ENCODE measurements around the gene SNTB2. TPM values are rescaled to one million over a fixed set of nuclear protein-coding genes. Genes with fewer than 3 reads are reported as not detected.

SNTB2 gene
- total and polyA plus RNA-seq, 2 of the 4 experiments (the other 2 are of a cell fraction): 23.5 to 47.5 TPM

- H3K56ac ChIP-seq (ENCODE audit: extremely low read depth, insufficient read depth, low read length): no peak overlapping the region
- peaks cover 3% of the 10 kb centered on the region; the same call in 1 of the 2 replicates for H4K20me1 ChIP-seq (ENCODE audit: insufficient read depth, low read length)
- H3K36me3 ChIP-seq (ENCODE audit: control insufficient read depth, insufficient read depth, low read length): peaks cover 42% of the 10 kb centered on the region
- H3K23ac ChIP-seq (ENCODE audit: low read depth, low read length): no peak overlapping the region
- no peak overlapping the region for H4K91ac ChIP-seq (ENCODE audit: insufficient read depth, low read depth, low read length)
- H3K9ac ChIP-seq (ENCODE audit: low read depth, low read length): no peak overlapping the region
- ChIA-PET POLR2A (ENCODE audit: unreplicated experiment) (no interaction called here), CTCF (no interaction called here)
- no peak overlapping the region for H2AFZ ChIP-seq (replicated peaks; ENCODE audit: low read length, poor library complexity)
- H3K4me1 ChIP-seq (ENCODE audit: control insufficient read depth, insufficient read depth, low read length): no peaks in the 10 kb centered on the region
- no peak overlapping the region for H2AK9ac ChIP-seq (replicated peaks; ENCODE audit: low read depth, low read length, poor library complexity)
- no peak overlapping the region for H4K8ac ChIP-seq (ENCODE audit: low read depth in 2 of 2, low read length in 2 of 2)
- ATAC-seq (ENCODE audit: low read depth) (no peak), DNase-seq (no peak)
- peaks cover 9 to 44% of the 10 kb centered on the region in 2 experiments; a peak in 3 of 4 replicates for H3K79me1 ChIP-seq (ENCODE audit: low read depth in 1 of 2, low read length in 2 of 2)
- dilution Hi-C loops (cut with HindIII; ENCODE audit: low sequenced_read_pairs, unreplicated experiment): no loop called here
- peaks cover 12% of the 10 kb centered on the region for H3K9me1 ChIP-seq (ENCODE audit: insufficient read depth, low read length)
- H2BK120ac ChIP-seq (ENCODE audit: low read depth, low read length): no peak overlapping the region
- TF ChIP-seq USF2 (IDR thresholded peaks at IDR 0.05; ENCODE audit: low read depth, low read length): no peak
- no peak for TF ChIP-seq RAD21 (IDR thresholded peaks at IDR 0.05; ENCODE audit: low read length)
- no peak for TF ChIP-seq MAFK (IDR thresholded peaks at IDR 0.05; ENCODE audit: low read depth, low read length)
- no peak for TF ChIP-seq FOS (IDR thresholded peaks at IDR 0.05; ENCODE audit: low read depth, low read length)
- no peak for TF ChIP-seq CEBPB (IDR thresholded peaks at IDR 0.05; ENCODE audit: low read depth, low read length)
- no peak for TF ChIP-seq CTCF (conservative IDR thresholded peaks at IDR 0.05; ENCODE audit: low read depth, low read length)
- no peak for TF ChIP-seq RCOR1 (IDR thresholded peaks at IDR 0.05; ENCODE audit: insufficient replicate concordance, low read length)
- TF ChIP-seq BHLHE40 (IDR thresholded peaks at IDR 0.05; ENCODE audit: low read depth, low read length): no peak
- TF ChIP-seq CHD1 (IDR thresholded peaks at IDR 0.05; ENCODE audit: low read depth, low read length): no peak
- no peak for TF ChIP-seq ELK1 (IDR thresholded peaks at IDR 0.05; ENCODE audit: borderline replicate concordance, low read depth, low read length)
- no peak for TF ChIP-seq MAZ (IDR thresholded peaks at IDR 0.05; ENCODE audit: borderline replicate concordance, low read depth, low read length)
- no peak for TF ChIP-seq RFX5 (IDR thresholded peaks at IDR 0.05; ENCODE audit: low read depth, low read length)
- no peak for TF ChIP-seq POLR2A (IDR thresholded peaks at IDR 0.05; ENCODE audit: low read depth, low read length)
- TF ChIP-seq NFE2L2 (IDR thresholded peaks at IDR 0.05; ENCODE audit: low read depth, low read length): no peak
- TF ChIP-seq MXI1 (IDR thresholded peaks at IDR 0.05; ENCODE audit: borderline replicate concordance, low read depth, low read length): no peak
- TF ChIP-seq SMC3 (IDR thresholded peaks at IDR 0.05; ENCODE audit: low read depth, low read length): no peak
- intact Hi-C loops (cut with micrococcal nuclease): no loop called here
- H3K9me3 ChIP-seq (ENCODE audit: control insufficient read depth, insufficient read depth, low read length): no peaks in the 10 kb centered on the region
- H3K4ac ChIP-seq (ENCODE audit: low read depth, low read length): no peak overlapping the region
- no peak overlapping the region for H2AK5ac ChIP-seq (ENCODE audit: low read depth, low read length)
- H3K27me3 ChIP-seq (ENCODE audit: control insufficient read depth, insufficient read depth, low read length): no peaks in the 10 kb centered on the region
- H3K4me2 ChIP-seq (ENCODE audit: low read depth, low read length): no peak overlapping the region
- no TSS peak for BruUV-seq (replicated peaks)
- no peak overlapping the region for H3K4me3 ChIP-seq (ENCODE audit: insufficient read depth, low read depth, low read length)
- in situ Hi-C loops (cut with MboI; ENCODE audit: low sequenced_read_pairs): no loop called here
- no peak overlapping the region for H2BK5ac ChIP-seq (ENCODE audit: low read depth, low read length, poor library complexity, severe bottlenecking)
- H3K18ac ChIP-seq (ENCODE audit: low read depth, low read length): no peak overlapping the region
- H3K14ac ChIP-seq (replicated peaks; ENCODE audit: low read depth, low read length): no peak overlapping the region
- H2BK15ac ChIP-seq (ENCODE audit: low read depth, low read length): no peak overlapping the region
- no peak overlapping the region for H4K5ac ChIP-seq (ENCODE audit: low read depth, low read length)
- H3K27ac ChIP-seq (ENCODE audit: insufficient read depth, low read length): no peak overlapping the region
- 100% methylated on average over 2 of the region's 4 CpGs; no CpG with 5 or more reads in 1 of the 2 experiments for WGBS, 2 experiments (ENCODE audit: extremely low coverage in 2 of 2, insufficient read length in 1 of 2)
- H2BK20ac ChIP-seq (ENCODE audit: low read depth, low read length): no peak overlapping the region
Measured at GRCh38 chr16:69302301-69302700, 115.3 kb downstream of the SNTB2 start.

Data from IMR-90 (cell line).